IMR-90 (cell line): ENCODE results near the gene PIEZO2.

ENCODE experiments used
- CEBPB ChIP-seq: IDR thresholded peaks from 2 replicates; pipeline ENCODE4 v1.6.1; 2012; ENCODE audit warnings: low read depth, low read length, improper control_type of control experiment
- MAZ ChIP-seq: IDR thresholded peaks from 2 replicates; pipeline ENCODE4 v1.6.1; 2012; ENCODE audit warnings: low read depth, mild to moderate bottlenecking, low read length, improper control_type of control experiment, moderate library complexity, borderline replicate concordance
- MXI1 ChIP-seq: IDR thresholded peaks from 2 replicates; pipeline ENCODE4 v1.6.1; 2012; ENCODE audit warnings: low read depth, mild to moderate bottlenecking, low read length, moderate library complexity, borderline replicate concordance
- NFE2L2 ChIP-seq: fragments of 150-350 bp; IDR thresholded peaks from 2 replicates; pipeline ENCODE4 v1.6.1; 2016; ENCODE audit warnings: low read depth, mild to moderate bottlenecking, low read length
- POLR2A ChIP-seq: IDR thresholded peaks from 2 replicates; pipeline ENCODE4 v1.6.1; 2012; ENCODE audit warnings: mild to moderate bottlenecking, low read depth, low read length
- RAD21 ChIP-seq: IDR thresholded peaks from 2 replicates; pipeline ENCODE4 v1.6.1; 2012; ENCODE audit warnings: low read length, improper control_type of control experiment
- RCOR1 ChIP-seq: IDR thresholded peaks from 2 replicates; pipeline ENCODE4 v1.6.1; 2012; ENCODE audit warnings: mild to moderate bottlenecking, low read length, improper control_type of control experiment; ENCODE audit not compliant: insufficient replicate concordance
- RFX5 ChIP-seq: IDR thresholded peaks from 2 replicates; pipeline ENCODE4 v1.8.0; 2012; ENCODE audit warnings: low read depth, mild to moderate bottlenecking, low read length, moderate library complexity
- SMC3 ChIP-seq: fragments of 150-350 bp; IDR thresholded peaks from 2 replicates; pipeline ENCODE4 v1.6.1; 2016; ENCODE audit warnings: low read depth, mild to moderate bottlenecking, antibody characterized with exemption, low read length, moderate library complexity
- USF2 ChIP-seq: fragments of 150-350 bp; IDR thresholded peaks from 2 replicates; pipeline ENCODE4 v1.6.1; 2017; ENCODE audit warnings: mild to moderate bottlenecking, antibody characterized with exemption, low read length, low read depth
- TF ChIP-seq, protein P1 (sequence below): conservative IDR thresholded peaks from 2 replicates; pipeline ENCODE4 v1.5.1; 2012; ENCODE audit warnings: mild to moderate bottlenecking, low read depth, low read length, improper control_type of control experiment

DNA sequence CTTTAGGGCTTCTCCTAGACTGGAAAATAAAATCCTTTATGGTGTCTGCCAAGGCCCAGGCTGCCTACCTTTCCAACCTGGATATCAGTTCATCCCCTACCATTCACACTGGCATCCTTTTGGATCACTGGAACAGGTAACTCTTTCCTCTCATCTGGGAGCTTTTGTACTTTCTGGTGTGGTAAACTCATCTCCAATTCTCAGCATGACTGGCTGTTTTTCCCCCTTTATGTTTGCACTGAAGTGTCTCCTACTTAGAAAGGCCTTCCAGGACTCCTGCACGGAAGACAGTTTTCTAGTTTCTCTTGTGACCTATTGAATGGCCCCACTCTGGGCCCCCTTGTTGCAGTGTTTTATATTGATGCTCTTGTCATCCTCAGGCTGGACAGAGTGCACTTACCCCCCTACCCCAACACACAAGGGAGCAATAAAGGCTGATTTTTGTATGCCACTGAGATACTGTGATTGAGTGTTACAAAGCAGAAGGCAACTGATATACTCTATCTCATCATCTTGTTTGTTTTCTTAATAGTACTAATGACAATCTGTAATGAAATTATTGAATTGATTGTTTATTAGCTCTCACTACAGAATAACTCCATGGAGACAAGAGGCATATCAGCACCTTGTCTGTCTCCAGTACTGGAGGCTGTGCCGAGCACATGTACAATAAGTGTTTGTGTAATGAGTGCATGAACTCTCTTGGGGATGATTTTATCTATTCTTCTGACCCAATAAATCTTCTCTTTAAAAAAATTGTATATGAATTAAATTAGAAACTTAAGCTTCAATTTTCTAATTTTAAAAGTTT lies 129.9 kb downstream of the PIEZO2 start:
- TF ChIP-seq, protein P1, sequence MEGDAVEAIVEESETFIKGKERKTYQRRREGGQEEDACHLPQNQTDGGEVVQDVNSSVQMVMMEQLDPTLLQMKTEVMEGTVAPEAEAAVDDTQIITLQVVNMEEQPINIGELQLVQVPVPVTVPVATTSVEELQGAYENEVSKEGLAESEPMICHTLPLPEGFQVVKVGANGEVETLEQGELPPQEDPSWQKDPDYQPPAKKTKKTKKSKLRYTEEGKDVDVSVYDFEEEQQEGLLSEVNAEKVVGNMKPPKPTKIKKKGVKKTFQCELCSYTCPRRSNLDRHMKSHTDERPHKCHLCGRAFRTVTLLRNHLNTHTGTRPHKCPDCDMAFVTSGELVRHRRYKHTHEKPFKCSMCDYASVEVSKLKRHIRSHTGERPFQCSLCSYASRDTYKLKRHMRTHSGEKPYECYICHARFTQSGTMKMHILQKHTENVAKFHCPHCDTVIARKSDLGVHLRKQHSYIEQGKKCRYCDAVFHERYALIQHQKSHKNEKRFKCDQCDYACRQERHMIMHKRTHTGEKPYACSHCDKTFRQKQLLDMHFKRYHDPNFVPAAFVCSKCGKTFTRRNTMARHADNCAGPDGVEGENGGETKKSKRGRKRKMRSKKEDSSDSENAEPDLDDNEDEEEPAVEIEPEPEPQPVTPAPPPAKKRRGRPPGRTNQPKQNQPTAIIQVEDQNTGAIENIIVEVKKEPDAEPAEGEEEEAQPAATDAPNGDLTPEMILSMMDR: no peak
- no peak for TF ChIP-seq RFX5
- no peak for TF ChIP-seq SMC3
- TF ChIP-seq RAD21: no peak
- TF ChIP-seq MAZ: no peak
- TF ChIP-seq NFE2L2: no peak
- no peak for TF ChIP-seq CEBPB
- TF ChIP-seq POLR2A: no peak
- TF ChIP-seq RCOR1: no peak
- no peak for TF ChIP-seq USF2
- no peak for TF ChIP-seq MXI1
